T-helper 17 cell (primary cell): Measurements from ENCODE around the gene IGSF3. TPM values are rescaled to one million over a fixed set of nuclear protein-coding genes. Genes with fewer than 3 reads are reported as not detected.
"Not testable (repeated sequence)": the region's sequence is repeated elsewhere in the genome, so short reads cannot be mapped to it uniquely, and the experiment has no call there.

ENCODE experiments used
- ATAC-seq: fragments of 150-1000 bp; cut with Tn5 transposase; 2 replicates; pipeline ENCODE4 v1.10.0; 2021; ENCODE audit warnings: mild to moderate bottlenecking, moderate library complexity
- DNase-seq, 3 donors: peaks; one replicate each; pipeline versions ENCODE4 v3.0.0 to v3.0.0-alpha.2; 2020 to 2021
- H3K9me3 ChIP-seq: one replicate; pipeline ENCODE4 v1.7.0; 2013; ENCODE audit warnings: low read length, mild to moderate bottlenecking; ENCODE audit not compliant: control insufficient read depth, poor library complexity, severe bottlenecking
- H3K27ac Mint-ChIP-seq: one replicate; pipeline ENCODE4 v1.8.0; 2022; ENCODE audit warnings: mild to moderate bottlenecking, moderate library complexity, mixed read lengths
- H3K27me3 Mint-ChIP-seq: one replicate; pipeline ENCODE4 v1.8.0; 2022; ENCODE audit warnings: mixed read lengths
- H3K36me3 Mint-ChIP-seq: one replicate; pipeline ENCODE4 v1.8.0; 2022; ENCODE audit warnings: low read depth, mixed read lengths
- H3K4me1 Mint-ChIP-seq: one replicate; pipeline ENCODE4 v1.8.0; 2022; ENCODE audit warnings: mild to moderate bottlenecking, mixed read lengths
- H3K4me3 Mint-ChIP-seq: one replicate; pipeline ENCODE4 v1.8.0; 2022; ENCODE audit warnings: mild to moderate bottlenecking, moderate library complexity, mixed read lengths
- total RNA-seq, 4 donors: library from RNA in 2 of 4; stranded (reverse) in 2 of 4; gene quantifications; one replicate each; pipeline ENCODE4 v1.2.3 and lab custom pipeline; 2022 to 2026

IGSF3 gene
- total RNA-seq, 2 donors from 2014 or later, result 0.02 to 0.16 TPM

DNA sequence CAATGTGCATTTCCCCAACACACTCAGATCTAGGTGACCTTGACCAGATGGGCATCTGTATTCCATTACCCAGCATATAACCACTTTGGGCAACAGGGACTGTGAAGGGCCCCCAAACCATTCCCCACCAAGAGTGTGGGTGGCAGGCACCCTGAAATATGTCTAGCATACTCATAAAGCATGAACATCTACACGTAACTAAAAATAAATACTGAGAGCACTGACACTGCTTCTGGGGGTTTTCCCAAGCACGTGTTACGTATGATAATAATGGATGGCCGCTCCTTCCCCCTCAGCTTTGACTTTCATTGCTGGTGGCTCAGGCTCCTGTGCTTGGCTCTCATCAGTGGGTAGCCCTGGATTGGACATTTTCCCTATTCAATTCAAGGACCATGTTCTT is 39.1 kb downstream of the IGSF3 start:
- DNase-seq (no peak), ATAC-seq (no peak)
- H3K4me1 Mint-ChIP-seq, result no peaks in the 10 kb centered on the region
- no peaks in the 10 kb centered on the region for H3K9me3 ChIP-seq
- H3K4me3 Mint-ChIP-seq, result no peak overlapping the region
- H3K36me3 Mint-ChIP-seq, result no peaks in the 10 kb centered on the region
- peaks cover 7% of the 10 kb centered on the region for H3K27me3 Mint-ChIP-seq
- H3K27ac Mint-ChIP-seq, result no peak overlapping the region

DNA sequence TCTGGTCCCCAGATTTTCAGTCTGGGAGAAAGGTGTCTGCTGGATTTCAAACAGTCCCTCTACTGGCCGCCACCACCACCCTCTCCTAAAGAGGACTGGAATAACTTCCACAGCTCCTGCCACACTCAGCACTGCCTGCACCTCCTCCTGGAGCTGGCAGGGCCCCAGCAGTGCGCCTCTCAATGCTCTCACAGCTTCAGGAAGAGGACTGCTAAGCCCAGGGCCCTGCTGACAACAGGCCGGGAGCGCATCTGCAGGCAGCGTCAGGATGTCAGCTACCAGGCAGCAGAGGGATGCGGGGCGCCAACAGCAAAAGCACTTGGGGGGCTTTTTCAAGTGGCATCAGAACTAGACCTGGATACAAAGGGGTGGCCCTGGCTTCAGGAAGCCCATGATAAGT is 40.2 kb downstream of the IGSF3 start:
- not testable (repeated sequence) for ATAC-seq, DNase-seq, H3K27me3 Mint-ChIP-seq, H3K27ac Mint-ChIP-seq, H3K9me3 ChIP-seq, H3K4me3 Mint-ChIP-seq, H3K4me1 Mint-ChIP-seq, H3K36me3 Mint-ChIP-seq

DNA sequence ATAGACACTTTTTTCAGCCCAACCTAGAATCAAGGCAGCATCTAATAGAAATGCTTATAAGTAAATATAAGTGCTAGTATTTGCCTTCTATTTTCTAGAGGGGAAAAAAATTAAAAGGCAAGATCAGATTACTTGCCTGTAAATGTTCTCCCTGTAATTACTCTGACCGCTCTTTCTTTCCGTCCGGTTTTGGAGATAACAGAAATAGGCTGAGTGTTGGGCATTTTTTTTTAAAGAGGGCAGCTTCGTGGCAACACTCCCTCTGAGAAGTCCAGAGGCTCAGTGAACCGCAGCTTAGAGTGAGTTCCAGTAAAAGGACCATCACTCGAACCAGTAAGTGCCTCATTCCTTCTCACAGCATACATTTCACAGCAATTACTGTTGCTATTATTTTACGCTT is 40.6 kb downstream of the IGSF3 start:
- not testable (repeated sequence) for ATAC-seq, H3K4me1 Mint-ChIP-seq, DNase-seq, H3K36me3 Mint-ChIP-seq, H3K4me3 Mint-ChIP-seq, H3K27ac Mint-ChIP-seq, H3K27me3 Mint-ChIP-seq, H3K9me3 ChIP-seq

DNA sequence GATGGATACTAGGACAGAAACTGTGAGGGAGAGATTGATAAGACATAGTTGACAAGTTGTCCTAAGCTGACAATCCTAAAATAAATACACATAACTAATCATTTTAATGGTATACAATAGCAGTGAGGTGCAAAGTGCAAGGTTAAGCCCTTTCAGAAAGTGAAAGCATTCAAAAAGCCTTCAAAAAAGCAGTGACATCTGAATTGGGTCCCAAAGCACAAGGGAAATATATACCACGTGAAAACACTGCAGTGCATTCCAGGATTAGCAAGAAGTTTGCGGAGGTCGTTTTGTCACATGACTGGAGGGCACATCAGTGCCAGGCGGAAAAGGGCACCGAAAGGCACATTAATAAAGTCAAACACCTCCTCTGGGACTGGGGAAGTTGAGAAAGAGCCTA is 42.4 kb downstream of the IGSF3 start:
- not testable (repeated sequence) for H3K4me1 Mint-ChIP-seq, H3K36me3 Mint-ChIP-seq, H3K9me3 ChIP-seq, H3K27ac Mint-ChIP-seq, H3K4me3 Mint-ChIP-seq, DNase-seq, ATAC-seq, H3K27me3 Mint-ChIP-seq

DNA sequence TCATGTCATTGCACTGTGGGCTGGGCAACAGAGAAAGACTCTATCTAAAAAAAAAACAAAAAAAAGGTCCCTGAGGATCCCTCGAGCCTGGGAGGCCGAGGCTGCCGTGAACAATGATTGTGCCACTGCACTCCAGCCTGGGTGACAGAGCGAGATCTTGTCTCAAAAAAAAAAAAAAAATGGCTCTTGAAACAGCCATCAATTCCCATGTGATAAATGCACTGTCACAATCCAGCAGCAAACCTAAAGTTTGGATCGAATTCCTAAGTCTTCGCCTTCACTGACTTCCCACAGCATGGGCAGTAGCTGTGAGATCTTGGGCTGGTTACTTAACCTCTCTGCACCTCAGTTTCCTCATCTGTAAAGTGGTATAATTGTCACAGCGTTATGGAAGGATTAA is 43.5 kb downstream of the IGSF3 start:
- Mint-ChIP-seq H3K36me3 (no peaks in the 10 kb centered on the region), H3K4me3 (no peak overlapping the region), H3K4me1 (no peaks in the 10 kb centered on the region), H3K27me3 (no peaks in the 10 kb centered on the region), H3K27ac (no peak overlapping the region)
- DNase-seq, result no peak
- no peaks in the 10 kb centered on the region for H3K9me3 ChIP-seq
- no peak for ATAC-seq

DNA sequence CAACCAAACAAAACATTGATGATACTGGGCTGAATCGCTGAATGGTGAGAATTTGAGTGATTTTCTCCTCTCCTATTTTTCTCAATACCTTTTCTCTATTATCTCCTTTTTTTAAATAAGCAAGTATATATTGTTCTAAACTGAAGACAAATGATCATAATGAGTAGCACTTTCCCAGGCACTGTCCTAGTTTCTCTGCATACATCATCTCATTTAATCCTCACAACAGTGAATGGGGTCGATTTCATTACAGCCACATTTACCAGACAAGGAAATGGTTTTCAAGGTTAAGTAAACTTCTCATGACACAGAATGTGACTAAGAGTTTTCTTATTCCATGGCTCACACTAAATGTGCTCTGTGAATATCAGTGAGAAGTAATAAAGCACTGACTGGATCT is 45.0 kb downstream of the IGSF3 start:
- H3K9me3 ChIP-seq, H3K4me1 Mint-ChIP-seq, DNase-seq, H3K36me3 Mint-ChIP-seq, H3K27me3 Mint-ChIP-seq, ATAC-seq, H3K4me3 Mint-ChIP-seq, H3K27ac Mint-ChIP-seq: not testable (repeated sequence)

DNA sequence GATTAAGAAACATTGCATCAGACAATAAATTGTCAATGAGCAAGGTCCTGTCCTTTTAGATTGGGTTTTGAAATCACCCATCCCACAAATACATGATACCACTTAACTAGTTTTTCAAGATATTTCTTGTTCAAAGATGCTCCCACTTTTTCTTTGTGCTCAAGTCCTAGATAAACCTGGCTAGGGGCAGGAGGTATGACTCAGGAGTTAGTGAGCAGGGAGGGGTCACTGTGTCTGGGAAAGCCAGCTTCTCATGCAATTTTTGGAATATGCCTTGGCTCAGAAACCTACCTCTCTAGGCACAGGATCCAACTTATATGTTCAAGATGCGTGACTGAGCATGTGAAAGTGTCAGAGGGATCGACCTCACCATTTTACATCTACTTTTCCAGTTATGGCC is 45.8 kb downstream of the IGSF3 start:
- H3K27me3 Mint-ChIP-seq, H3K9me3 ChIP-seq, ATAC-seq, H3K36me3 Mint-ChIP-seq, H3K4me1 Mint-ChIP-seq, H3K27ac Mint-ChIP-seq, H3K4me3 Mint-ChIP-seq, DNase-seq: not testable (repeated sequence)

DNA sequence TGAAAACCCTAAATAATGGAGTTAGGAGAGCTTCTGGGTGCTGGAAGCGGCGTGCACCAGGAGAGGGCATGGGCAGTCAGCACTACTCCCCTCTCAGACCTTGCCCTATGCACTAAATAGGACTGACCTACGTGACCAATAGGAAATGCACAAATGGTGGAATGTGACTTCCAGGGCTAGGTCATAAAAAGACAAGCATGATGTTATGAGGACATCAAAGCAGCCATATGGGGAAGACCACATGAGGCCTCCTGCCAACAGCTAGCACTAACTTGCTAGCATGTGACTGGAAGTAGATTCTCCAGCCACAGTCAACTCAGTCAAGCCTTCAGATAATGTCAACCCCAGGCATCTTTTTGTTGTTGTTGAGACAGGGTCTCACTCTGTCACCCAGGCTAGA is 47.1 kb downstream of the IGSF3 start:
- ATAC-seq, DNase-seq, H3K4me3 Mint-ChIP-seq, H3K9me3 ChIP-seq, H3K4me1 Mint-ChIP-seq, H3K27ac Mint-ChIP-seq, H3K36me3 Mint-ChIP-seq, H3K27me3 Mint-ChIP-seq: not testable (repeated sequence)

DNA sequence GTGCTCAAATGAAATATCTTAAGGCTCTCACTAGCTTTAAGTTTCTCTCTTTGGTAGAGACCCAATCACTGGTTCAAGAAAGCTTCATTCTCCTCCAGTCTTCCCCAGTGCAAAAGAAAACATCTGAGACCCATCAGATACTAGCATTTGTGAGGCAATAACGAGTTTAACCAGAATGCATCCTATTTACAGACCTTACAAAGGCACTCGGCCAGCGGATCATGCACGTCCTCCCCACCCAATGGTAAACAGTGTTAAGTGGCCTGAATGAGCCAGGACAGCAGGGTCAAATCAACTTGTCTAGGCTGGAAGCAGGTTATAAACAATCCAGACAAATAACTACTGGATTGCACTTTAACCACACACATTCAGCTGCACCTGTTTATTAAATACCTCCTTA is 48.4 kb downstream of the IGSF3 start:
- H3K4me3 Mint-ChIP-seq, H3K36me3 Mint-ChIP-seq, H3K27ac Mint-ChIP-seq, H3K9me3 ChIP-seq, ATAC-seq, DNase-seq, H3K27me3 Mint-ChIP-seq, H3K4me1 Mint-ChIP-seq: not testable (repeated sequence)

DNA sequence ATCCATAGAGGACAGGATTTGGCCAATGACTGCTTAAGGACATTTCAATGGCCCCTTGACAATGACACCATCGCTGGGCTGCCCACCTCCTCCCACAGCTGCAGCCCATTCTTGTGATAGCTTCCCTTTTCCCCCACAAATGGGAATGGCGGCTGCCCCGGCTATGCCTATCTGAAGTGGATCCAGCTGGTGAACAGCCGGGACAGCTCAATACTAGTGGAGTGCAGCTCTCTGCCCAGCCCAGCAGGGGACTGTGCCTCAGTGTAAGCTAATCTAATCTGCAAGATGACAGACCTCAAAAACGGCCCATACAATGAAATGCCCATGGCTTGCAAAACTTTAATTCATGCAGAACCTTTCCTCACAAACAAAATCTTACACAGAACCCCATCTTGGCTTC is 49.7 kb downstream of the IGSF3 start:
- H3K4me1 Mint-ChIP-seq, H3K36me3 Mint-ChIP-seq, DNase-seq, H3K9me3 ChIP-seq, H3K27me3 Mint-ChIP-seq, H3K4me3 Mint-ChIP-seq, ATAC-seq, H3K27ac Mint-ChIP-seq: not testable (repeated sequence)

DNA sequence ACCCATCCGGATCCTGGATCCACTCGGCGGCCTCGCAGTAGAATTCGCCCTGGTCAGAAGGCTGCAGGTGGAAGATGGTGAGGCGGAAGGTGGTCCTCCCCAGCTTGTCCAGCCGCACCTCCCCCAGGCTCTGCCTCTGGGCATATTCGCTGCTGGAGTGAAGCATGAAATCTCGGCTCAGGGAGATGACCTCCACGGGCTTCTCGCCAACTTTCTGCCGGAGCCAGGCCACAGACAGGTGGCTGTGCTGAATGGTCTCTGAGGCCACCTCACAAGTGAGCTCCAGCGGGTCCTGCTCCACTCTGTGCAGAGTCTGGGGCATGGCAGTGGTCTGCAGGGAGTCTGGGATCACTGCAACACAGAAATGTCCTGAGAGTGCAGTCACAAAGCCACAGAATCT is 53.7 kb downstream of the IGSF3 start:
- not testable (repeated sequence) for ATAC-seq, H3K4me3 Mint-ChIP-seq, DNase-seq, H3K36me3 Mint-ChIP-seq, H3K4me1 Mint-ChIP-seq, H3K9me3 ChIP-seq, H3K27ac Mint-ChIP-seq
- H3K27me3 Mint-ChIP-seq, result peaks cover 22% of the 10 kb centered on the region

DNA sequence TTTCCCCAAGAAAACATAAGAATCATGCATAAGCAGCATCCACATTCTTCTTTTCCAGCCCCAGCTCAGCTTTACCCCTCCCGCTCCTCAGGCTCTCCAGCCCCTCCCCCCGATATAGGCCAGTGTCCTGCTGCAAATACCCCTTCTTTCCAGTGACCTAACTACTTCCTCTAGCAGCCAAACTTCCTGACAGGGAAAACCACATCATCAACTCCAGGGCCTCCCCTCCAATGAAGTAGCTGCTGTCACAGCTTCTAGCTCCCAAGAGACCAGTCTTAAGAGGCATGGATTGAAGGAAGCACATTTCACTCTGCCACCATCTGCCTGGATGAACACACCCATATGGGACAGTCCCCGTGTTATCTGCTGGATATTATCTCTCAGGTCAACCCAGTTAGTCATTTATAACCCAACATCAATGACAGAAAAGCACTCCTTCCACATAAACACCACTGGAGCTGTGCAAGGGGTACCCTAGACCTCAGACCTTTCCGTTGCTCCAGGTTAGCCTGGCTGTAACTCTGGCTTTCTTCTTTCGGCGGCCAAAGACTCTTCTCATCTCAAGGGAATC is 57.6 kb downstream of the IGSF3 start:
- DNase-seq, H3K4me1 Mint-ChIP-seq, ATAC-seq, H3K4me3 Mint-ChIP-seq, H3K27ac Mint-ChIP-seq, H3K9me3 ChIP-seq, H3K36me3 Mint-ChIP-seq: not testable (repeated sequence)
- H3K27me3 Mint-ChIP-seq, result peaks cover 16% of the 10 kb centered on the region

DNA sequence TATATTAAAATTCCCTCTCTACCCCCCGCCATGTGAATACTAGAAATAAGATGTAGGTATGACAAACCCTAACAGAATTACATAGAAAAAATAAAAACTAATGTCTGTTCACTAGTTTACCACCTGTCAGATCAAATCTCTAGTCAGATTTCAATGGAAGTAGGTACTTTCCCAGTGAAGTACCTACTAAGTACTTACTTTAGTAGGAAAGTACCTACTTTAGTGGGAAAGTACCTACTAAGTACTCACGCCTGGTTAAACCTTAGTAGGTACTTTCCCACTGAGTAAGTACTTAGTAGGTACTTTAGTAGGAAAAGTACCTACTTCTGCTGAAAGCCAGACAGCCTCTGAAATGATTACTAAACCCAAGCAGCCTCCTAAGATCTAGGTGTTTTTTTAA is 58.7 kb downstream of the IGSF3 start:
- H3K36me3 Mint-ChIP-seq, DNase-seq, H3K4me3 Mint-ChIP-seq, H3K4me1 Mint-ChIP-seq, H3K9me3 ChIP-seq: not testable (repeated sequence)
- ATAC-seq, result peak; percentile 67
- Mint-ChIP-seq H3K27me3 (peaks cover 16% of the 10 kb centered on the region), H3K27ac (peak overlapping the region; percentile 46)

DNA sequence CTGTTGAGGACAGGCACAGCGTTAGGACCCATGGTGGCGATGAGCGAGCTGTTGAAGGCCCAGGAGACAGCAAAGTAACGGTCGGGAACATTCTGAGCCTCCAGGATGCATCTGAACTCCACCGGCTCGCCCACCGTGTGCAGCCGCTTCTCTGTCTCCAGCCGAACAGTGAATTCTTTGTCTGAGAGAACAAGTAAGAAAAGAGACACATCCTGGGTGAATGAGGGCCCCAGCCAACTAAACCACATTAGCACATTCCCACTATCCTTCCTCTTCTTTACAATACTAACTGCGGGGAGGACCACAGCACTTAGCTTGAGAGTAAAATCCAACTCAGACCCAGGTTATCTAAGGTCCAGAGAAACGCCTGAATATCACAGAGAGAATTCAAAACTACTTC is 59.4 kb downstream of the IGSF3 start:
- H3K36me3 Mint-ChIP-seq, ATAC-seq, DNase-seq, H3K4me1 Mint-ChIP-seq, H3K9me3 ChIP-seq: not testable (repeated sequence)
- peaks cover 16% of the 10 kb centered on the region for H3K27me3 Mint-ChIP-seq
- peak overlapping the region; percentile 46 for H3K27ac Mint-ChIP-seq
- H3K4me3 Mint-ChIP-seq, result peak overlapping the region; percentile 4
